GM19238 (cell line): ENCODE results near the gene FAN1.
A peak's percentile ranks its signal among the peaks of the same experiment; 100 is the strongest.

Experiments used
- DNase-seq: peaks from one replicate; pipeline ENCODE4 v3.0.0; 2011; ENCODE audit warnings: low spot score; ENCODE audit not compliant: insufficient read length

Gene FAN1

GRCh38 chr15:30956216-30957124 lies 52.8 kb downstream of the FAN1 start:
- DNase-seq, result no peak

- no peak for DNase-seq
Observed at GRCh38 chr15:30958219-30958618, 54.5 kb downstream of the FAN1 start.

GRCh38 chr15:30962079-30962478 lies 58.4 kb downstream of the FAN1 start:
- DNase-seq, result no peak

GRCh38 chr15:30962659-30963058 lies 58.9 kb downstream of the FAN1 start:
- no peak for DNase-seq

GRCh38 chr15:30963681-30964080 lies 60.0 kb downstream of the FAN1 start:
- no peak for DNase-seq

- DNase-seq, result no peak
Observed at GRCh38 chr15:30969724-30970123, 66.0 kb downstream of the FAN1 start.

GRCh38 chr15:30973379-30973778 lies 69.7 kb downstream of the FAN1 start:
- no peak for DNase-seq

- DNase-seq, result no peak
Observed at GRCh38 chr15:30974112-30974511, 70.4 kb downstream of the FAN1 start.

- no peak for DNase-seq
Observed at GRCh38 chr15:30978328-30978727, 74.6 kb downstream of the FAN1 start.

GRCh38 chr15:30979457-30979856 lies 75.7 kb downstream of the FAN1 start:
- no peak for DNase-seq

GRCh38 chr15:30984118-30984517 lies 80.4 kb downstream of the FAN1 start:
- DNase-seq, result no peak

- DNase-seq, result no peak
Observed at GRCh38 chr15:30984542-30984941, 80.8 kb downstream of the FAN1 start.

- no peak for DNase-seq
Observed at GRCh38 chr15:30985081-30985531, 81.4 kb downstream of the FAN1 start.

- no peak for DNase-seq
Observed at GRCh38 chr15:30990036-30990435, 86.3 kb downstream of the FAN1 start.

- no peak for DNase-seq
Observed at GRCh38 chr15:30990446-30991254, 86.9 kb downstream of the FAN1 start.

GRCh38 chr15:30991255-30992235 lies 87.8 kb downstream of the FAN1 start, which contains the start of gene MTMR10:
Gene MTMR10, minus strand, starts transcription at chr15:30991628. Its CDS starts 122 bp downstream, at chr15:30991506.
- DNase-seq, result peak; percentile 85

GRCh38 chr15:30992249-30992864 lies 88.6 kb downstream of the FAN1 start:
- DNase-seq, result no peak
